ENCODE results near the gene KRT2.
"Not testable (repeated sequence)": the region's sequence is repeated elsewhere in the genome, so short reads cannot be mapped to it uniquely, and the experiment has no call there.

The KRT2 gene

GRCh38 chr12:52685406-52685890, 33.4 kb upstream of the KRT2 start:
- DNase-seq (ENCODE audit: low read depth in 2 of 3, low spot score in 2 of 3), result no peak

GRCh38 chr12:52684431-52684830, 32.4 kb upstream of the KRT2 start:
- DNase-seq (ENCODE audit: low read depth in 2 of 3, low spot score in 2 of 3), result no peak

GRCh38 chr12:52683575-52684300, 31.7 kb upstream of the KRT2 start:
- DNase-seq (ENCODE audit: low read depth in 2 of 3, low spot score in 2 of 3), result no peak

- no peak for DNase-seq (ENCODE audit: low read depth in 2 of 3, low spot score in 2 of 3)
Observed at GRCh38 chr12:52682938-52683574, 31.0 kb upstream of the KRT2 start.

GRCh38 chr12:52682381-52682660, 30.3 kb upstream of the KRT2 start:
- DNase-seq (ENCODE audit: low read depth in 2 of 3, low spot score in 2 of 3), result no peak

- DNase-seq (ENCODE audit: low read depth in 2 of 3, low spot score in 2 of 3), result no peak
Observed at GRCh38 chr12:52681526-52682380, 29.7 kb upstream of the KRT2 start.

GRCh38 chr12:52680363-52680762, 28.4 kb upstream of the KRT2 start, which contains the start of gene KRT1:
KRT1 (minus strand) TSS chr12:52680407; CDS start chr12:52680348, 59 bp downstream.
- no peak for DNase-seq (ENCODE audit: low read depth in 2 of 3, low spot score in 2 of 3)

- no peak for DNase-seq (ENCODE audit: low read depth in 2 of 3, low spot score in 2 of 3)
Observed at GRCh38 chr12:52679875-52680274, 27.9 kb upstream of the KRT2 start.

GRCh38 chr12:52677671-52678070, 25.7 kb upstream of the KRT2 start:
- DNase-seq (ENCODE audit: low read depth in 2 of 3, low spot score in 2 of 3), result no peak

- no peak for DNase-seq (ENCODE audit: low read depth in 2 of 3, low spot score in 2 of 3)
Observed at GRCh38 chr12:52677126-52677525, 25.1 kb upstream of the KRT2 start.

GRCh38 chr12:52676163-52676562, 24.2 kb upstream of the KRT2 start:
- no peak for DNase-seq (ENCODE audit: low read depth in 2 of 3, low spot score in 2 of 3)

GRCh38 chr12:52675301-52675701, 23.3 kb upstream of the KRT2 start:
- DNase-seq (ENCODE audit: low read depth in 2 of 3, low spot score in 2 of 3), result no peak

- DNase-seq (ENCODE audit: low read depth in 2 of 3, low spot score in 2 of 3), result no peak
Observed at GRCh38 chr12:52674433-52674775, 22.4 kb upstream of the KRT2 start.

GRCh38 chr12:52673713-52674432, 21.9 kb upstream of the KRT2 start:
- no peak for DNase-seq (ENCODE audit: low read depth in 2 of 3, low spot score in 2 of 3)

GRCh38 chr12:52673217-52673616, 21.2 kb upstream of the KRT2 start:
- no peak for DNase-seq (ENCODE audit: low read depth in 2 of 3, low spot score in 2 of 3)

- DNase-seq (ENCODE audit: low read depth in 2 of 3, low spot score in 2 of 3), result no peak
Observed at GRCh38 chr12:52672321-52672933, 20.4 kb upstream of the KRT2 start.

- DNase-seq (ENCODE audit: low read depth in 2 of 3, low spot score in 2 of 3), result no peak
Observed at GRCh38 chr12:52670961-52671360, 18.9 kb upstream of the KRT2 start.

GRCh38 chr12:52670506-52670905, 18.5 kb upstream of the KRT2 start:
- DNase-seq (ENCODE audit: low read depth in 2 of 3, low spot score in 2 of 3), result no peak

GRCh38 chr12:52669941-52670340, 17.9 kb upstream of the KRT2 start:
- DNase-seq (ENCODE audit: low read depth in 2 of 3, low spot score in 2 of 3), result not testable (repeated sequence)

- DNase-seq (ENCODE audit: low read depth in 2 of 3, low spot score in 2 of 3), result no peak
Observed at GRCh38 chr12:52669426-52669825, 17.4 kb upstream of the KRT2 start.

- DNase-seq (ENCODE audit: low read depth in 2 of 3, low spot score in 2 of 3), result no peak
Observed at GRCh38 chr12:52667931-52668330, 15.9 kb upstream of the KRT2 start.

All from activated CD8-positive, alpha-beta memory T cell treated with anti-CD3 and anti-CD28 coated beads for 48 hours (primary cell).